Activated gamma-delta T cell treated with Interleukin-2 at 50 U/mL for 16 hours (primary cell): ENCODE results near the gene DOCK10.

Experiments used
- DNase-seq: peaks from one replicate; pipeline ENCODE4 v3.0.0-alpha.2; 2020

The DOCK10 gene

GRCh38 chr2:224816816-224817215, 225.5 kb downstream of the DOCK10 start:
- DNase-seq: no peak

- no peak for DNase-seq
Measured at GRCh38 chr2:224813578-224813977, 228.7 kb downstream of the DOCK10 start.

- DNase-seq: no peak
Measured at GRCh38 chr2:224807153-224807964, 234.9 kb downstream of the DOCK10 start.

GRCh38 chr2:224803930-224804329, 238.3 kb downstream of the DOCK10 start:
- no peak for DNase-seq

- DNase-seq: no peak
Measured at GRCh38 chr2:224802407-224802806, 239.9 kb downstream of the DOCK10 start.

- no peak for DNase-seq
Measured at GRCh38 chr2:224801360-224801759, 240.9 kb downstream of the DOCK10 start.

- no peak for DNase-seq
Measured at GRCh38 chr2:224799691-224800090, 242.6 kb downstream of the DOCK10 start.

- DNase-seq: no peak
Measured at GRCh38 chr2:224798180-224798579, 244.1 kb downstream of the DOCK10 start.

- DNase-seq: no peak
Measured at GRCh38 chr2:224796695-224797305, 245.5 kb downstream of the DOCK10 start.

GRCh38 chr2:224793946-224794345, 248.3 kb downstream of the DOCK10 start:
- no peak for DNase-seq

GRCh38 chr2:224786848-224787247, 255.4 kb downstream of the DOCK10 start:
- DNase-seq: no peak

- no peak for DNase-seq
Measured at GRCh38 chr2:224781400-224781799, 260.9 kb downstream of the DOCK10 start.

- DNase-seq: no peak
Measured at GRCh38 chr2:224780823-224781222, 261.4 kb downstream of the DOCK10 start.

GRCh38 chr2:224780106-224780505, 262.2 kb downstream of the DOCK10 start:
- DNase-seq: no peak

- peak; percentile 62 for DNase-seq
Measured at GRCh38 chr2:224778474-224778877, 263.8 kb downstream of the DOCK10 start.

- no peak for DNase-seq
Measured at GRCh38 chr2:224777559-224777930, 264.7 kb downstream of the DOCK10 start.

GRCh38 chr2:224776795-224777558, 265.3 kb downstream of the DOCK10 start:
- no peak for DNase-seq

- no peak for DNase-seq
Measured at GRCh38 chr2:224775647-224776046, 266.6 kb downstream of the DOCK10 start.

GRCh38 chr2:224774735-224775134, 267.5 kb downstream of the DOCK10 start:
- DNase-seq: no peak

GRCh38 chr2:224772494-224772893, 269.8 kb downstream of the DOCK10 start:
- DNase-seq: no peak

- no peak for DNase-seq
Measured at GRCh38 chr2:224769489-224769888, 272.8 kb downstream of the DOCK10 start.

- no peak for DNase-seq
Measured at GRCh38 chr2:224764565-224765236, 277.6 kb downstream of the DOCK10 start.

GRCh38 chr2:224757934-224758548, 284.2 kb downstream of the DOCK10 start:
- DNase-seq: no peak
